Prostate gland (tissue), 2 donors: ENCODE measurements around the gene WFIKKN2. TPM values are rescaled to one million over a fixed set of nuclear protein-coding genes. Genes with fewer than 3 reads are reported as not detected.
"Not testable (repeated sequence)": the region's sequence is repeated elsewhere in the genome, so short reads cannot be mapped to it uniquely, and the experiment has no call there.

Experiments
- DNase-seq: peaks from one replicate; pipeline ENCODE4 v3.0.0-alpha.2; 2019; ENCODE audit warnings: low spot score
- H3K27ac ChIP-seq, 2 donors: fragments of 200-600 bp; sonication (generic); 2 replicates each; pipeline ENCODE4 v1.5.1; 2017 to 2019
- H3K27me3 ChIP-seq: fragments of 200-600 bp; sonication (generic); replicated peaks from 2 replicates; pipeline ENCODE4 v1.5.1; 2019; ENCODE audit not compliant: insufficient read depth
- H3K36me3 ChIP-seq, 2 donors: fragments of 200-600 bp; sonication (generic); 1 replicate in 1 of 2; 2 replicates in 1 of 2; pipeline versions ENCODE4 v1.5.1 to v1.8.1; 2017 to 2019
- H3K4me1 ChIP-seq: fragments of 200-600 bp; sonication (generic); replicated peaks from 2 replicates; pipeline ENCODE4 v1.5.1; 2019
- H3K4me3 ChIP-seq, 2 donors: fragments of 200-600 bp; sonication (generic); 2 replicates each; pipeline ENCODE4 v1.5.1; 2017 to 2019
- H3K9me3 ChIP-seq: fragments of 200-600 bp; sonication (generic); 2 replicates; pipeline ENCODE4 v1.5.1; 2017
- CTCF ChIP-seq, 4 experiments: fragments of 200-600 bp in 2 of 4; fragments of 450-650 bp in 2 of 4; sonication (generic) in 2 of 4; IDR thresholded peaks; 1 replicate in 3 of 4; 2 replicates in 1 of 4; pipeline ENCODE4 v1.5.1; 2016 to 2019; ENCODE audit warnings: antibody characterized with exemption in 4 of 4, mild to moderate bottlenecking in 2 of 4, moderate library complexity in 2 of 4
- POLR2A ChIP-seq: fragments of 450-650 bp; IDR thresholded peaks from one replicate; pipeline ENCODE4 v1.6.1; 2016; ENCODE audit warnings: antibody characterized with exemption, mild to moderate bottlenecking
- POLR2AphosphoS5 ChIP-seq: sonication (generic); formaldehyde crosslinking; IDR thresholded peaks from one replicate; pipeline ENCODE4 v1.6.1; 2017; ENCODE audit warnings: antibody characterized with exemption
- WGBS: methylation state at CpG from one replicate; pipeline ENCODE4 v1.1.5; 2018; 5-methylcytosine and 5-hydroxymethylcytosine counted together
- intact Hi-C: fragments of 100-400 bp; cut with DNase I; formaldehyde crosslinking; loops from one replicate; pipeline ENCODE4 v1.14.2; 2022
- total RNA-seq, 2 donors: library from RNA; depleted of rRNA; stranded (reverse); fragments of >200 nt; gene quantifications; one replicate each; pipeline ENCODE4 v1.1.0, GENCODE V29; 2016

The WFIKKN2 gene
- total RNA-seq, 2 donors from 2014 or later, result 0.18 to 2.4 TPM

- no peaks in the 10 kb centered on the region for H3K36me3 ChIP-seq
- intact Hi-C loops, result no loop called here
- no peak overlapping the region for H3K4me3 ChIP-seq
- H3K27me3 ChIP-seq, result no peaks in the 10 kb centered on the region
- TF ChIP-seq POLR2A (no peak), CTCF (IDR thresholded peaks at IDR 0.05) (no peak), POLR2AphosphoS5 (no peak)
- WGBS, result 89% methylated on average over 9 of the region's 9 CpGs
- no peak overlapping the region for H3K27ac ChIP-seq
- H3K4me1 ChIP-seq, result no peaks in the 10 kb centered on the region
- no peak for DNase-seq
- no peaks in the 10 kb centered on the region for H3K9me3 ChIP-seq
Observed at GRCh38 chr17:50799582-50799981, 35.8 kb upstream of the WFIKKN2 start.

- no peaks in the 10 kb centered on the region for H3K4me1 ChIP-seq
- no peaks in the 10 kb centered on the region for H3K36me3 ChIP-seq
- WGBS, result 92% methylated on average over 12 of the region's 12 CpGs
- intact Hi-C loops, result no loop called here
- H3K9me3 ChIP-seq, result no peaks in the 10 kb centered on the region
- no peak for TF ChIP-seq CTCF (IDR thresholded peaks at IDR 0.05)
- TF ChIP-seq POLR2AphosphoS5, result no peak
- TF ChIP-seq POLR2A, result no peak
- no peaks in the 10 kb centered on the region for H3K27me3 ChIP-seq
- no peak for DNase-seq
- H3K4me3 ChIP-seq, result no peak overlapping the region
- no peak overlapping the region for H3K27ac ChIP-seq
Observed at GRCh38 chr17:50800196-50800700, 35.1 kb upstream of the WFIKKN2 start.

DNA sequence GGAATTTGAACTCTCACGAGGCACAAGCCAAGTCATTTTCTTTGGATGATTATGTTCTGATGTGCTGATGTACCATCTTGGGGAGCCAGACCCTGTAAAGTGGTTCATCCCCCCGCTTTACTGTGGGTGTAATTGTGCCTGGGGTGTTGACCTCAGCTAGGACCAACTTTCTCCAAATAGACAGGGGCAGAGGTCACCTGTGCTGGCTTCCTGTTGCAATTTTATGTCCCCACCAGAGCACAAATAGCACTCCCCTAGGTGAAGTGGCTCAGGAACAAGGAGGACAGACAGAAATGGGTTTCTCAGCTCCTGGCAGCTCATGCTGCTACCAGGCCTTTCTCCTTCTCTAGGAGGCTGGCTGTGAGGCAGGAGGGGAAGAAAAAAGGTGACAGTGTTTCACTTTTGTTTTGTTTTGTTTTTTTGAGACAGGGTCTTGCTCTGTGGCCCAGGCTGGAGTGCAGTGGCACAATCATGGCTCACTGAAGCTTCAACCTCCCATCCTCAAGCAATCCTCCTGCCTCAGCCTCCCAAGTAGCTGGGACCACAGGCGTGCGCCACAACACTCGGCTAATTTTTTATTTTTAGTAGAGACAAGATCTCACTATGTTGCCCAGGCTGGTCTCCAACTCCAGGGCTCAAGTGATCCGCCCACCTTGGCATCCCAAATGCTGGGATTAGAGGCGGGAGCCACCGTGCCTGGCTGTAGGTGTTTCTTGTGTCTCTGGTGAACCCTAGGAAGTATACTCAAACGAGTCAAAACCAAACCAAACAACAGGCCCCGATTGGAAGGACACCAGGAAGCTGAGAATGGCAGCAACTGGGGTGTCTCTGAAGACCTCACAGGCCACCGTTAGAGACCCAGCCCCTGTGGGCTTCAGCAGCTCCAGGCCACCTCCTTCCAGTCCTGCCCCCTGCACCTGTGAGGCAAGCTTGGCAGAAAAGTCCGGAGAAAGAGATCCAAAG, 32.5 kb upstream of the WFIKKN2 start:
- no peak overlapping the region for H3K4me3 ChIP-seq
- no peaks in the 10 kb centered on the region for H3K4me1 ChIP-seq
- H3K9me3 ChIP-seq, result no peaks in the 10 kb centered on the region
- WGBS, result 59% methylated on average over 12 of the region's 12 CpGs
- H3K27me3 ChIP-seq, result no peaks in the 10 kb centered on the region
- H3K27ac ChIP-seq, result no peak overlapping the region
- DNase-seq, result no peak
- no peaks in the 10 kb centered on the region for H3K36me3 ChIP-seq
- intact Hi-C loops, result no loop called here
- no peak for TF ChIP-seq POLR2AphosphoS5
- no peak for TF ChIP-seq CTCF (IDR thresholded peaks at IDR 0.05)
- no peak for TF ChIP-seq POLR2A

GRCh38 chr17:50803676-50804075, 31.7 kb upstream of the WFIKKN2 start:
- no peak for DNase-seq
- H3K9me3 ChIP-seq, result no peaks in the 10 kb centered on the region
- no peaks in the 10 kb centered on the region for H3K27me3 ChIP-seq
- intact Hi-C loops, result no loop called here
- no peak overlapping the region for H3K27ac ChIP-seq
- H3K36me3 ChIP-seq, result no peaks in the 10 kb centered on the region
- H3K4me1 ChIP-seq, result no peaks in the 10 kb centered on the region
- H3K4me3 ChIP-seq, result no peak overlapping the region
- TF ChIP-seq POLR2AphosphoS5 (no peak), POLR2A (no peak), CTCF (IDR thresholded peaks at IDR 0.05) (no peak)
- 64% methylated on average over 6 of the region's 6 CpGs for WGBS

- not testable (repeated sequence) for H3K27ac ChIP-seq, H3K36me3 ChIP-seq
- 97% methylated on average over 13 of the region's 13 CpGs for WGBS
Observed at GRCh38 chr17:50804749-50805475, 30.5 kb upstream of the WFIKKN2 start.

More at GRCh38 chr17:50804749-50805475, 30.5 kb upstream of the WFIKKN2 start:
- intact Hi-C loops, DNase-seq, H3K4me3 ChIP-seq, H3K27me3 ChIP-seq, H3K9me3 ChIP-seq, H3K4me1 ChIP-seq: not testable (repeated sequence)
